ENCODE results near the gene RPIA. TPM values are rescaled to one million over a fixed set of nuclear protein-coding genes. Genes with fewer than 3 reads are reported as not detected.
"Not testable (repeated sequence)": the region's sequence is repeated elsewhere in the genome, so short reads cannot be mapped to it uniquely, and the experiment has no call there.

The RPIA gene
- 10 to 100 TPM; 34.3 to 41.6 TPM for total RNA-seq

- H3K27ac Mint-ChIP-seq = peak within 1 kb of the TSS; percentile 94
- ChIA-PET POLR2A (no interaction called here), CTCF (interaction anchor here (0.6 to 3.9 kb wide), 16 partner anchors 10 to 602 kb away, joined by 3 to 19 read pairs (median 3); no protein-coding TSS in a partner anchor)
- peak within 1 kb of the TSS; percentile 91 for H3K4me3 Mint-ChIP-seq
- peak; percentile 99 for DNase-seq
- H3K36me3 Mint-ChIP-seq (ENCODE audit: low read depth) = peaks cover 2% of the 10 kb centered on the region
- H3K9me3 Mint-ChIP-seq = peaks cover 4% of the 10 kb centered on the region
- peaks cover 42% of the 10 kb centered on the region for H3K4me1 Mint-ChIP-seq
- H3K27me3 Mint-ChIP-seq = no peaks in the 10 kb centered on the region
Measured at GRCh38 chr2:88691339-88692183, at the start of gene RPIA. Gene RPIA, plus strand, starts transcription at chr2:88691673. Its CDS starts 26 bp downstream, at chr2:88691699.

- Mint-ChIP-seq H3K4me3 (no peak overlapping the region), H3K36me3 (ENCODE audit: low read depth) (peaks cover 12% of the 10 kb centered on the region), H3K4me1 (peaks cover 52% of the 10 kb centered on the region), H3K27me3 (peaks cover 19% of the 10 kb centered on the region), H3K27ac (no peak overlapping the region), H3K9me3 (peaks cover 12% of the 10 kb centered on the region)
- ChIA-PET POLR2A (no interaction called here), CTCF (interaction anchor here (1.2 kb wide), 1 partner anchor 15 kb away, joined by 4 read pairs; no protein-coding TSS in a partner anchor)
- DNase-seq = no peak
Measured at GRCh38 chr2:88642278-88642677, 49.2 kb upstream of the RPIA start.

- H3K27ac Mint-ChIP-seq; DNase-seq; POLR2A ChIA-PET; H3K36me3 Mint-ChIP-seq (ENCODE audit: low read depth); H3K9me3 Mint-ChIP-seq; H3K4me3 Mint-ChIP-seq: not testable (repeated sequence)
- Mint-ChIP-seq H3K27me3 (peaks cover 21% of the 10 kb centered on the region), H3K4me1 (peaks cover 22% of the 10 kb centered on the region)
- CTCF ChIA-PET = interaction anchor here (0.7 to 1.0 kb wide), 3 partner anchors 18 to 47 kb away, joined by 3 read pairs; no protein-coding TSS in a partner anchor
Measured at GRCh38 chr2:88645291-88645882, 46.1 kb upstream of the RPIA start.

- Mint-ChIP-seq H3K9me3 (no peaks in the 10 kb centered on the region), H3K4me1 (no peaks in the 10 kb centered on the region), H3K36me3 (ENCODE audit: low read depth) (no peaks in the 10 kb centered on the region), H3K27ac (no peak overlapping the region), H3K27me3 (peaks cover 6% of the 10 kb centered on the region), H3K4me3 (no peak overlapping the region)
- POLR2A ChIA-PET = no interaction called here
- CTCF ChIA-PET = interaction anchor here (1.3 kb wide), 1 partner anchor 20 kb away, joined by 3 read pairs; no protein-coding TSS in a partner anchor
- no peak for DNase-seq
Measured at GRCh38 chr2:88651646-88652045, 39.8 kb upstream of the RPIA start.

GRCh38 chr2:88654714-88655113 is 36.8 kb upstream of the RPIA start:
- no peaks in the 10 kb centered on the region for H3K36me3 Mint-ChIP-seq (ENCODE audit: low read depth)
- no peak overlapping the region for H3K4me3 Mint-ChIP-seq
- no peak overlapping the region for H3K27ac Mint-ChIP-seq
- peaks cover 2% of the 10 kb centered on the region for H3K27me3 Mint-ChIP-seq
- no peaks in the 10 kb centered on the region for H3K4me1 Mint-ChIP-seq
- POLR2A ChIA-PET = no interaction called here
- DNase-seq = no peak
- CTCF ChIA-PET = interaction anchor here (1.1 kb wide), 1 partner anchor 37 kb away, joined by 3 read pairs; the partner anchor contains the start of gene RPIA
- no peaks in the 10 kb centered on the region for H3K9me3 Mint-ChIP-seq

GRCh38 chr2:88656690-88657089 is 34.8 kb upstream of the RPIA start:
- CTCF ChIA-PET = interaction anchor here (3.1 kb wide), 1 partner anchor 15 kb away, joined by 10 read pairs; no protein-coding TSS in a partner anchor
- Mint-ChIP-seq H3K36me3 (ENCODE audit: low read depth) (no peaks in the 10 kb centered on the region), H3K4me3 (no peak overlapping the region), H3K27ac (no peak overlapping the region), H3K9me3 (no peaks in the 10 kb centered on the region), H3K4me1 (no peaks in the 10 kb centered on the region), H3K27me3 (peaks cover 2% of the 10 kb centered on the region)
- POLR2A ChIA-PET = no interaction called here
- DNase-seq = no peak

GRCh38 chr2:88657131-88657530 is 34.3 kb upstream of the RPIA start:
- Mint-ChIP-seq H3K4me1 (no peaks in the 10 kb centered on the region), H3K36me3 (ENCODE audit: low read depth) (no peaks in the 10 kb centered on the region), H3K27me3 (peaks cover 2% of the 10 kb centered on the region), H3K4me3 (no peak overlapping the region), H3K27ac (no peak overlapping the region), H3K9me3 (no peaks in the 10 kb centered on the region)
- no peak for DNase-seq
- CTCF ChIA-PET = interaction anchor here (0.7 to 3.1 kb wide), 4 partner anchors 13 to 182 kb away, joined by 3 to 10 read pairs (median 4); no protein-coding TSS in a partner anchor
- POLR2A ChIA-PET = no interaction called here

- Mint-ChIP-seq H3K27me3 (peaks cover 2% of the 10 kb centered on the region), H3K4me3 (no peak overlapping the region), H3K27ac (no peak overlapping the region), H3K36me3 (ENCODE audit: low read depth) (no peaks in the 10 kb centered on the region), H3K4me1 (no peaks in the 10 kb centered on the region), H3K9me3 (no peaks in the 10 kb centered on the region)
- CTCF ChIA-PET = interaction anchor here (1.1 to 3.1 kb wide), 3 partner anchors 11 to 16 kb away, joined by 4 to 10 read pairs (median 6); no protein-coding TSS in a partner anchor
- DNase-seq = no peak
- POLR2A ChIA-PET = no interaction called here
Measured at GRCh38 chr2:88658326-88658725, 33.1 kb upstream of the RPIA start.

- POLR2A ChIA-PET = no interaction called here
- Mint-ChIP-seq H3K9me3 (no peaks in the 10 kb centered on the region), H3K4me3 (no peak overlapping the region), H3K4me1 (no peaks in the 10 kb centered on the region), H3K36me3 (ENCODE audit: low read depth) (no peaks in the 10 kb centered on the region), H3K27ac (no peak overlapping the region), H3K27me3 (peaks cover 2% of the 10 kb centered on the region)
- no peak for DNase-seq
- CTCF ChIA-PET = interaction anchor here (1.4 to 3.1 kb wide), 3 partner anchors 11 to 33 kb away, joined by 4 to 10 read pairs (median 6); partner anchors contain the start of gene RPIA
Measured at GRCh38 chr2:88658881-88659537, 32.5 kb upstream of the RPIA start.

GRCh38 chr2:88659538-88659915 is 31.9 kb upstream of the RPIA start:
- no peak for DNase-seq
- Mint-ChIP-seq H3K9me3 (no peaks in the 10 kb centered on the region), H3K4me3 (no peak overlapping the region), H3K36me3 (ENCODE audit: low read depth) (no peaks in the 10 kb centered on the region), H3K27ac (no peak overlapping the region), H3K4me1 (no peaks in the 10 kb centered on the region), H3K27me3 (peaks cover 2% of the 10 kb centered on the region)
- CTCF ChIA-PET = interaction anchor here (1.4 to 3.1 kb wide), 3 partner anchors 10 to 32 kb away, joined by 4 to 10 read pairs (median 6); partner anchors contain the start of gene RPIA
- POLR2A ChIA-PET = no interaction called here

- Mint-ChIP-seq H3K4me1 (no peaks in the 10 kb centered on the region), H3K4me3 (no peak overlapping the region), H3K27me3 (no peaks in the 10 kb centered on the region), H3K27ac (no peak overlapping the region), H3K36me3 (ENCODE audit: low read depth) (no peaks in the 10 kb centered on the region), H3K9me3 (no peaks in the 10 kb centered on the region)
- POLR2A ChIA-PET = no interaction called here
- no peak for DNase-seq
- CTCF ChIA-PET = no interaction called here
Measured at GRCh38 chr2:88660622-88661021, 30.9 kb upstream of the RPIA start.

GRCh38 chr2:88666576-88666975 is 24.9 kb upstream of the RPIA start:
- Mint-ChIP-seq H3K9me3 (no peaks in the 10 kb centered on the region), H3K4me1 (no peaks in the 10 kb centered on the region), H3K36me3 (ENCODE audit: low read depth) (no peaks in the 10 kb centered on the region), H3K27ac (no peak overlapping the region), H3K27me3 (no peaks in the 10 kb centered on the region), H3K4me3 (no peak overlapping the region)
- CTCF ChIA-PET = interaction anchor here (0.6 kb wide), 1 partner anchor 475 kb away, joined by 3 read pairs; no protein-coding TSS in a partner anchor
- DNase-seq = no peak
- POLR2A ChIA-PET = no interaction called here

Data from activated CD4-positive, alpha-beta T cell treated with anti-CD3 and anti-CD28 coated beads, Interleukin-2, amount 10 ng/mL, durations not matched to agents 7 days and 5 days (primary cell).